Sigmoid colon (tissue), 7 donors: ENCODE data around the gene HSD11B2. TPM values are rescaled to one million over a fixed set of nuclear protein-coding genes. Genes with fewer than 3 reads are reported as not detected.

Experiments used
- DNase-seq: peaks from one replicate; pipeline ENCODE4 v3.0.0-alpha.2; 2019
- H3K27ac ChIP-seq, 4 donors: fragments of 200-600 bp; sonication (generic); one replicate each; pipeline ENCODE4 v1.5.1; 2016 to 2019; ENCODE audit warnings: mild to moderate bottlenecking in 1 of 4
- H3K27me3 ChIP-seq, 3 donors: fragments of 200-600 bp; sonication (generic); one replicate each; pipeline ENCODE4 v1.5.1; 2019; ENCODE audit warnings: mild to moderate bottlenecking in 1 of 3
- H3K36me3 ChIP-seq, 4 donors: fragments of 200-600 bp; sonication (generic); one replicate each; pipeline ENCODE4 v1.5.1; 2016 to 2019
- H3K4me1 ChIP-seq, 4 donors: fragments of 200-600 bp; sonication (generic); one replicate each; pipeline ENCODE4 v1.5.1; 2017 to 2019
- H3K4me3 ChIP-seq, 4 donors: fragments of 200-600 bp; sonication (generic); one replicate each; pipeline ENCODE4 v1.5.1; 2017 to 2019; ENCODE audit warnings: mild to moderate bottlenecking in 2 of 4, moderate library complexity in 1 of 4
- H3K9me3 ChIP-seq, 4 donors: fragments of 200-600 bp in 3 of 4; sonication (generic) in 3 of 4; one replicate each; pipeline versions ENCODE4 v1.5.1 to v1.6.1; 2013 to 2019
- CTCF ChIP-seq, 4 experiments: fragments of 450-650 bp in 3 of 4; fragments of 200-600 bp in 1 of 4; IDR thresholded peaks; one replicate each; pipeline ENCODE4 v1.5.1; 2016 to 2019; ENCODE audit warnings: antibody characterized with exemption in 4 of 4, mild to moderate bottlenecking in 3 of 4, moderate library complexity in 2 of 4
- EP300 ChIP-seq, 4 donors: sonication (generic); formaldehyde crosslinking; IDR thresholded peaks; one replicate each; pipeline ENCODE4 v1.6.1; 2017; ENCODE audit warnings: antibody characterized with exemption in 4 of 4
- POLR2A ChIP-seq, 2 donors: fragments of 450-650 bp; IDR thresholded peaks; one replicate each; pipeline ENCODE4 v1.6.1; 2016; ENCODE audit warnings: antibody characterized with exemption in 2 of 2, mild to moderate bottlenecking in 2 of 2, moderate library complexity in 2 of 2
- POLR2AphosphoS5 ChIP-seq, 4 donors: sonication (generic); formaldehyde crosslinking; IDR thresholded peaks; one replicate each; pipeline ENCODE4 v1.6.1; 2017; ENCODE audit warnings: antibody characterized with exemption in 4 of 4
- WGBS, 2 donors: extraction: QIAGEN DNeasy Blood & Tissue Kit; methylation state at CpG; one replicate each; pipeline ENCODE4 v1.1.7; 2013; 5-methylcytosine and 5-hydroxymethylcytosine counted together
- intact Hi-C: fragments of 100-400 bp; cut with DNase I; formaldehyde crosslinking; loops from one replicate; pipeline ENCODE4 v1.15.1; 2023
- polyA plus RNA-seq, 3 donors: library from polyadenylated mRNA; stranded (reverse); fragments of 200-250 nt; gene quantifications; one replicate each; pipeline ENCODE4 v1.2.3, GENCODE V29; 2013
- total RNA-seq, 4 donors: library from RNA; depleted of rRNA; stranded (reverse); fragments of >200 nt; gene quantifications; one replicate each; pipeline ENCODE4 v1.1.0, GENCODE V29; 2016
- donor health status: healthy with polysubstance abuse.
- donor health status: Bipolar disorder and iron deficiency.
- donor health status: healthy.

Gene HSD11B2
- total and polyA plus RNA-seq, 7 donors: 0.14 to 353 (median 46.1) TPM; not detected in 1

- intact Hi-C loops: loop anchor here (5.0 kb wide), 1 partner anchor 35 kb away; no protein-coding TSS in a partner anchor
- no peaks in the 10 kb centered on the region for H3K36me3 ChIP-seq
- peaks cover 0 to 17% (median 11%) of the 10 kb centered on the region in 4 donors for H3K4me1 ChIP-seq
- no peaks in the 10 kb centered on the region for H3K9me3 ChIP-seq
- no peaks in the 10 kb centered on the region for H3K27me3 ChIP-seq
- WGBS, 2 donors: 92 to 93% methylated on average over 7 of the region's 7 CpGs
- H3K4me3 ChIP-seq: no peak overlapping the region
- H3K27ac ChIP-seq: peak overlapping the region in 3 of 4 donors; percentile 53 to 62 (median 59)
- no peak for DNase-seq
- TF ChIP-seq EP300 (IDR thresholded peaks at IDR 0.05) (no peak), POLR2AphosphoS5 (IDR thresholded peaks at IDR 0.05) (no peak), CTCF (IDR thresholded peaks at IDR 0.05) (no peak), POLR2A (IDR thresholded peaks at IDR 0.05) (no peak)
Observed at GRCh38 chr16:67407176-67407787, 23.6 kb upstream of the HSD11B2 start.

GRCh38 chr16:67407788-67408452, 23.0 kb upstream of the HSD11B2 start:
- H3K27ac ChIP-seq: no peak overlapping the region
- intact Hi-C loops: loop anchor here (5.0 kb wide), 1 partner anchor 36 kb away; no protein-coding TSS in a partner anchor

GRCh38 chr16:67409631-67410030, 21.3 kb upstream of the HSD11B2 start:
- TF ChIP-seq POLR2A (IDR thresholded peaks at IDR 0.05): no peak
- TF ChIP-seq POLR2AphosphoS5 (IDR thresholded peaks at IDR 0.05): no peak
- no peak for TF ChIP-seq EP300 (IDR thresholded peaks at IDR 0.05)
- TF ChIP-seq CTCF (IDR thresholded peaks at IDR 0.05): no peak
- no peaks in the 10 kb centered on the region for H3K9me3 ChIP-seq
- H3K4me3 ChIP-seq: no peak overlapping the region
- peaks cover 0 to 7% (median 0%) of the 10 kb centered on the region in 4 donors for H3K36me3 ChIP-seq
- peaks cover 0 to 25% (median 11%) of the 10 kb centered on the region in 4 donors for H3K4me1 ChIP-seq
- no peaks in the 10 kb centered on the region for H3K27me3 ChIP-seq
- DNase-seq: no peak
- WGBS, 2 donors: 91 to 94% methylated on average over 9 of the region's 9 CpGs
- H3K27ac ChIP-seq: no peak overlapping the region
- intact Hi-C loops: loop anchor here (5.0 kb wide), 1 partner anchor 37 kb away; no protein-coding TSS in a partner anchor

More at GRCh38 chr16:67407788-67408452, 23.0 kb upstream of the HSD11B2 start:
- Histone ChIP-seq H3K4me3 (no peak overlapping the region), H3K36me3 (no peaks in the 10 kb centered on the region), H3K4me1 (peaks cover 0 to 17% (median 11%) of the 10 kb centered on the region in 4 donors), H3K9me3 (no peaks in the 10 kb centered on the region), H3K27me3 (no peaks in the 10 kb centered on the region)
- DNase-seq: no peak
- WGBS, 2 donors: 77 to 86% methylated on average over 6 of the region's 6 CpGs
- TF ChIP-seq POLR2A (IDR thresholded peaks at IDR 0.05): no peak
- TF ChIP-seq CTCF (IDR thresholded peaks at IDR 0.05): no peak
- no peak for TF ChIP-seq POLR2AphosphoS5 (IDR thresholded peaks at IDR 0.05)
- no peak for TF ChIP-seq EP300 (IDR thresholded peaks at IDR 0.05)

- Histone ChIP-seq H3K27me3 (no peaks in the 10 kb centered on the region), H3K9me3 (no peaks in the 10 kb centered on the region), H3K4me3 (no peak overlapping the region), H3K4me1 (peaks cover 0 to 28% (median 19%) of the 10 kb centered on the region in 4 donors), H3K36me3 (peaks cover 0 to 8% (median 0%) of the 10 kb centered on the region in 4 donors), H3K27ac (no peak overlapping the region)
- intact Hi-C loops: no loop called here
- DNase-seq: no peak
- WGBS, 2 donors: 72 to 87% methylated on average over 3 of the region's 3 CpGs
- no peak for TF ChIP-seq POLR2A (IDR thresholded peaks at IDR 0.05)
- TF ChIP-seq POLR2AphosphoS5 (IDR thresholded peaks at IDR 0.05): no peak
- TF ChIP-seq CTCF (IDR thresholded peaks at IDR 0.05): no peak
- no peak for TF ChIP-seq EP300 (IDR thresholded peaks at IDR 0.05)
Observed at GRCh38 chr16:67411339-67411738, 19.6 kb upstream of the HSD11B2 start.
